DND-41 (cell line): ENCODE measurements around the gene ADGRB3.

Source experiments
- CTCF ChIP-seq: IDR thresholded peaks from 2 replicates; pipeline ENCODE4 v1.5.1; 2012; ENCODE audit warnings: borderline replicate concordance, low read length, moderate library complexity, mild to moderate bottlenecking; ENCODE audit not compliant: poor library complexity, severe bottlenecking; ENCODE audit errors: extremely low read depth
- EZH2 ChIP-seq: IDR thresholded peaks from 3 replicates; pipeline ENCODE4 v1.6.1; 2012; ENCODE audit warnings: borderline replicate concordance, low read depth, mild to moderate bottlenecking, moderate library complexity, low read length, inconsistent platforms; ENCODE audit not compliant: severe bottlenecking

- no peak for TF ChIP-seq EZH2
- no peak for TF ChIP-seq CTCF
These were observed 358.8 kb downstream of the ADGRB3 start for GRCh38 chr6:68993911-68994310.
